Activated CD8-positive, alpha-beta memory T cell treated with anti-CD3 and anti-CD28 coated beads for 36 hours (primary cell): ENCODE data around the gene CCDC88B. TPM values are rescaled to one million over a fixed set of nuclear protein-coding genes. Genes with fewer than 3 reads are reported as not detected.

Experiments
- CTCF ChIA-PET: fragments of 350-600 bp; sonication (Branson Sonifier 250); formaldehyde crosslinking; loops from one replicate; lab custom pipeline; 2021; ENCODE audit warnings: antibody characterized with exemption; lab: Charles Lee
- POLR2A ChIA-PET: fragments of 350-600 bp; sonication (Branson Sonifier 250); formaldehyde crosslinking; loops from one replicate; lab custom pipeline; 2021; ENCODE audit warnings: antibody characterized with exemption; lab: Charles Lee
- total RNA-seq, 2 experiments: library from RNA; stranded (reverse); gene quantifications; one replicate each; pipeline ENCODE4 v1.2.3, GENCODE V29; 2021

The CCDC88B gene
- total RNA-seq, 2 experiments from 2014 or later: 93.7 to 94.7 TPM

DNA sequence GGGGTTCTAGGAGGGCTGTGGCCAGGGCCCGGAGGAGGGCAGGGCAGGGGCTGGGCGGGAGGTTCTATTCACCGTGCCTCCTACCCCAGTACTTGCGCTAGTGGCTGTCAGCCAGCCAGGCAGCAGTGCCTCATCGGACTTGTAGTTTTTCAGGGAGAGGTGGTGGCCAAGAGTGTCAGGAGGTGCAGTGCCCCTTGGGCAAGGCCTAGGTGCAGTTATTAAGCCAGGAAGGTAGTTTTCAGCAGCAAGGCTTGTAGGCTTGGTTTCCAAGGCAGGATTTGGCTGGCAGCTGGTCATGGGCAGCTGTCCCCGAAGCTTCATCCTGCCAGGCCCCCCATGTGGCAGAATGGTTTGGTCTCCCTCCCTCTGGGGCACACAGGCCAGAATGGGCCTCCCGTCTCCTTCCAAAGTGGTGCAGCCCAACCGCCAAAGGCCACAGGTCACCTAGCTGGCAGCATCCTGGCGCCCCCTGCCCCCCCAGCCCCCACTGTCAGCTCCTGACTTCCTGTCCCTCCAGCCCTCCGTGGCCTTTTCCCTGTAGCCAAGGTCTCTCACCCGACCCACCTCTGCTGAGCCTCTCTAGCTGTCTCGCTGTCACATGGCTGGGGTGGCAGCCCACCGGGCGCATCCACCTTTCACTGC is 8.5 kb downstream of the CCDC88B start:
- CTCF ChIA-PET: interaction anchor here (0.7 to 1.9 kb wide), 3 partner anchors 9 to 58 kb away, joined by 3 to 5 read pairs (median 3); partner anchors contain the start of gene PRDX5
- POLR2A ChIA-PET: interaction anchor here (0.6 to 1.4 kb wide), 3 partner anchors 9 to 83 kb away, joined by 3 to 6 read pairs (median 3); no protein-coding TSS in a partner anchor

DNA sequence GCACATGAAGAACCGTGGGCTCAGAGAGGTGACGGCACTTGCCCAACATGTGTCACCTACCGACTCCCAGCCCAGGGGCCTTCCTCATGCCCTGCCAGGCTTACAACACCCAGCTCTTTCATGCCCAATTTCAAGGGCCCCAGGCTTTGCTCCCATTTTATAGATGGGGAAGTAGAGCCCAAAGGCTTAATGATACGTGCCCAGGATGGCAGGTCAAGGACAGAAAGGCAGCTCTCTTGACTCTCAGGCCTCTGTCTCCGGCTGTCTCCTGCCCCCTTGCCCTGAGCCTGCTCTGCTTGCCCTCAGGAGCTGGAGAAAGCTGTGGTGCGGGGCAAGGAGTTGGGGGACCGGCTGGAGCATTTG is 9.0 kb downstream of the CCDC88B start:
- POLR2A ChIA-PET: interaction anchor here (1.0 to 1.4 kb wide), 2 partner anchors 9 to 17 kb away, joined by 3 to 6 read pairs; no protein-coding TSS in a partner anchor
- CTCF ChIA-PET: interaction anchor here (1.1 to 1.9 kb wide), 2 partner anchors 8 to 31 kb away, joined by 3 to 5 read pairs; partner anchors contain the start of gene PRDX5

DNA sequence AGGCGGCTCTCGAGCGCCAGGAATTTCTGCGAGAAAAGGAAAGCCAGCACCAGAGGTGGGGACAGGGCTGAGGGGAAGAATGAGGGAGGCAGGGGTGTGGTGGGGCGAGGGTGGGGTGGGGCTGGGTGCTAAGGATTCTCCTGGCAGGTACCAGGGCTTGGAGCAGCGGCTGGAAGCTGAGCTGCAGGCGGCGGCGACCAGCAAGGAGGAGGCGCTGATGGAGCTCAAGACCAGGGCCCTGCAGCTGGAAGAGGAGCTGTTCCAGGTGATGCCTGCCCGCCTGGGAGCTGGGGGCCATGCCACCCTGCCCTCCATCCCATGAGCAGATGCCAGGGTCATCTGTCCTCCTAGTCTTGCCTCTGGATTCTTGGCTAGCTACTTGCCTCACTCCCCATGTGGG is 9.4 kb downstream of the CCDC88B start:
- POLR2A ChIA-PET: interaction anchor here (1.4 kb wide), 1 partner anchor 18 kb away, joined by 6 read pairs; no protein-coding TSS in a partner anchor

DNA sequence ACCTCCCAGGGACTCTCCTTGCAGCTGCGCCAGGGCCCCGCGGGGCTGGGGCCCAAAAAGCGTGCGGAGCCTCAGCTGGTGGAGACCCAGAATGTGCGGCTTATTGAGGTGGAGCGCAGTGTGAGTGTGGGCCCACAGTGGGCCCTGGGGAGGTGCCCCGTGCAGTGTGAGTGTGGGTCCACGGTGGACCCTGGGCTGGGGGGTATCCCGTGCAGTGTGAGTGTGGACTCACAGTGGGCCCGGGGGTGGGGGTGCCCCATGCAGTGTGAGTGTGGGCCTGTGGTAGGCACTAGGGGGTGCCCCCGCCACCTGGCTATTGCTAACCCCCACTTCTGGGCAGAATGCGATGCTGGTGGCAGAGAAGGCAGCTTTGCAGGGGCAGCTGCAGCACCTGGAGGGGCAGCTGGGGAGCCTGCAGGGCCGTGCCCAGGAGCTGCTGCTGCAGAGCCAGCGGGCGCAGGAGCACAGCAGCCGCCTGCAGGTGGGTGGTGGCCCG is 11.2 kb downstream of the CCDC88B start:
- CTCF ChIA-PET: no interaction called here
- POLR2A ChIA-PET: no interaction called here

More for the DNA sequence above, 9.4 kb downstream of the CCDC88B start:
- CTCF ChIA-PET: interaction anchor here (0.9 to 1.9 kb wide), 3 partner anchors 8 to 31 kb away, joined by 3 to 5 read pairs (median 3); partner anchors contain the start of gene PRDX5

DNA sequence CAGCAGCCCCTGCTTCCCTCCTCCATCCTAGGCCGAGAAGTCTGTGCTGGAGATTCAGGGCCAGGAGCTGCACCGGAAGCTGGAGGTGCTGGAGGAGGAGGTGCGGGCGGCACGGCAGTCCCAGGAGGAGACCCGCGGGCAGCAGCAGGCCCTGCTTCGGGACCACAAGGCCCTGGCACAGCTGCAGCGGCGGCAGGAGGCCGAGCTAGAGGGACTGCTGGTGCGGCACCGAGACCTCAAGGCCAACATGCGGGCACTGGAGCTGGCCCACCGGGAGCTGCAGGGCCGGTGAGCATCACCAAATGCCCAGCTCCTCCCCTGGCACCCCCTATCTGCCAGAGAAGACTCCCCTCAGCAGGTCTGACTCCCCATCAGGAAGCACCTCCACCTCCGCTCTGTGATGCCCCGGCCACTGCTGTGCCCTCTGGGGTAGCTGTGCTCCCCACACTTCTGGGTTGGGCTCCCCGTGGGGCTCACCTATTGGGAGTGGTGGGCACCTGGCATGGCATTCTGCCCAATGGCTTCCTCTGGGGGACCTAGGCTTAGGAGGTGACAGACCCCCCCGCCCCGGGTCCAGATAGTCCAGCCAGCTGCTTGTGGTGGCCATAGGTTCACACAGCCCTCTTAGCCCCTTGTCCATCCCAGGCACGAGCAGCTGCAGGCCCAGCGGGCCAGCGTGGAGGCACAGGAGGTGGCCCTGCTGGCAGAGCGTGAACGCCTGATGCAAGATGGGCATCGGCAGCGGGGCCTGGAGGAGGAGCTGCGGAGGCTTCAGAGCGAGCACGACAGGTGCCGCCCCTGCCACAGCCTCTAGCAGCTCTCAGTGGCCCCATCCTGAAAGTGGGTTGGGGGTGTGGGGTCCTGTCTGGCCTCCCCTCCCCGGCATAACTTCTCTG is 12.3 kb downstream of the CCDC88B start:
- POLR2A ChIA-PET: no interaction called here
- CTCF ChIA-PET: no interaction called here

DNA sequence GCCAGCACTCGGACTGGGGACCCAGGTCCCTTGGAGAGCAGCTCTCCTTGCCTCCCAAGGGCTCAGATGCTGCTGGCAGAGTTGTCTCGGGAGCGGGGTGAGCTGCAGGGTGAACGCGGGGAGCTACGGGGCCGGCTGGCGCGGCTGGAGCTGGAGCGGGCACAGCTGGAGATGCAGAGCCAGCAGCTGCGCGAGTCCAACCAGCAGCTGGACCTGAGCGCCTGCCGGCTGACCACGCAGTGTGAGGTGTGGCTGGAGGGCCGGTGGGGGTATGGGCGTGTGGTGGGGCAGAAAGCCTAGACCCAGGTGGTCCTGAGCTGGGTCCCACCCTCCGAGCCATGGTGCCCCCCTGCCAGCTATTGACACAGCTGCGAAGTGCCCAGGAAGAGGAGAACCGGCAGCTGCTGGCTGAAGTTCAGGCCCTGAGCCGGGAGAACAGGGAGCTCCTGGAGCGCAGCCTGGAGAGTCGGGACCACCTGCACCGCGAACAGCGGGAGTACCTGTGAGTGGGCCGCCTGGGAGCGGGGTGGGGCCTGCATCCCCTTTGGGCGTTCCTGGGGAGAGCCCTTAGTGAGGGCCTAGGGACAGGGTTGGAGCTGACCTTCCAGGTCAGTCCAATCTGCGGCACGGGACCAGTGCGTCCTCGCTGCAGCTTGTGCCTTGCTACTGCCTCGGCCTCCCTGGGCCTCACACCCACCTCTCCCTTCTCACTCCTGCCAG is 13.2 kb downstream of the CCDC88B start:
- POLR2A ChIA-PET: interaction anchor here (0.9 kb wide), 1 partner anchor 13 kb away, joined by 3 read pairs; the partner anchor contains the start of gene CCDC88B
- CTCF ChIA-PET: interaction anchor here (1.1 kb wide), 2 partner anchors 11 to 36 kb away, joined by 3 to 4 read pairs; partner anchors contain the start of genes PRDX5 and TRMT112

DNA sequence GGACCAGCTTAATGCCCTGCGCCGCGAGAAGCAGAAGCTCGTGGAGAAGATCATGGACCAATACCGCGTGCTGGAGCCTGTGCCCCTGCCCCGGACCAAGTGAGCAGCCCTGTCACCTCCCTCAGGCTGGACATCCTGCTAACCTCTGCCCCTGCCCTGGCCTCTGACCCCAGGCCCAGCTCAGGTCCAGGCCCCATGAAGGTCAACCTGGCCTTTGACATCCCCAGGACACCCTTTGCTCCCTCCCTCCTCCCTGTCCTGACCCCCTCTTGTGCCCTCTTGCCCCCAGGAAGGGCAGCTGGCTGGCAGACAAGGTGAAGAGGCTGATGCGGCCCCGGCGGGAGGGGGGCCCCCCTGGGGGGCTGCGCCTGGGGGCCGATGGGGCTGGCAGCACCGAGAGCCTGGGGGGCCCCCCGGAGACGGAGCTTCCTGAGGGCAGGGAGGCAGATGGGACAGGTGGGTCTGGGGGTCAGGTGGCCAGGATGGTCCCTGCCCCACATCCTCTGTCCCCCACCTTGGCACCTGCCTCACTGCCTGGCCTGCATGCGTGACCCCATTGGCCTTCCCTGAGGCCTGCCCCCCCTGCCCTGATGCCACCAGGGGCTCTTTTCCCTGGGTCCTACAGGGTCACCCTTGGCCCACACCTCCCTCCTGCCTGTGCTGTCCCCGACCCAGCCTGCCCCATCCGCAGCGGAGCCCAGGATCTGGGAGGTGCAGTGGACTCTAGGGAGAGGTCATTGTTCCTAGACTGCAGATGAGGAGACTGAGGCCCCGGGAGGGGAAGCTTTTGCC is 13.9 kb downstream of the CCDC88B start:
- POLR2A ChIA-PET: interaction anchor here (0.6 to 0.9 kb wide), 2 partner anchors 13 to 35 kb away, joined by 3 read pairs; partner anchors contain the start of gene CCDC88B
- CTCF ChIA-PET: interaction anchor here (0.8 to 1.3 kb wide), 4 partner anchors 10 to 36 kb away, joined by 3 to 4 read pairs (median 4); partner anchors contain the start of genes CCDC88B, PRDX5 and TRMT112

DNA sequence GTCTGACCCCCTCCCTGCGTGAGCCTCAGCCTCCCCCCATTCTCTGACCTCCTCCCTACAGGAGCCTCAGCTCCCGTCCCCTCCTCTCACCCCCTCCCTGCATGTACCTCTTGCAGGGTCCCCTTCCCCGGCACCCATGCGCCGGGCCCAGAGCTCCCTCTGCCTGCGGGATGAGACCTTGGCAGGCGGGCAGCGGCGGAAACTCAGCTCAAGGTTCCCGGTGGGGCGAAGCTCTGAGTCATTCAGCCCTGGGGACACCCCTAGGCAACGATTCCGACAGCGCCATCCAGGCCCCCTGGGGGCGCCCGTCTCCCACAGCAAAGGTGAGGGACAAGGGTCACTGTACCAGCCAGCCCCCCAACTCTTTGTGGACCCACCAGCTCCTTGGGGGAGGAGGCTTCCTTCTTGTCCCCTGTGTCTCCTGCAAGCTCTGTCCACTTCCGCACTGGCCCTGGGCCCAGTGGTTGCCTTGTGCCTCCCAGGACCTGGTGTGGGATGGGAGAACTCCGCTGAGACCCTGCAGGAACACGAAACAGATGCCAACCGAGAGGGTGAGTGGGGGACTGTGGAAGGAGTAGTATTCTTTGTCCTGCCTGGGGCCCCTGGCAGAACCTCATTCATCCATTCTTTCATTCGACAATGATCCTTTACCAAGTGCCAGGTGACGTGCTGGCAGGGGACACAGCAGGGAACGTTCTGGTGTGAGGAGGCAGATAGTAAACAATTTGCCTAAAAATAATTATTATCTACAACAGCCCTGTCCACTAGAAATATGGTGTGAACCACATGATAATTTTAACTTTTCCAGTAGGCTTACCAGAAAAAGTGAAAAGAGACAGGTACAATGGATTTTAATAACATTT is 15.3 kb downstream of the CCDC88B start:
- CTCF ChIA-PET: interaction anchor here (0.7 to 1.3 kb wide), 4 partner anchors 12 to 23 kb away, joined by 3 to 5 read pairs (median 4); partner anchors contain the start of gene CCDC88B
- POLR2A ChIA-PET: interaction anchor here (1.0 kb wide), 1 partner anchor 37 kb away, joined by 9 read pairs; the partner anchor contains the start of gene PRDX5

DNA sequence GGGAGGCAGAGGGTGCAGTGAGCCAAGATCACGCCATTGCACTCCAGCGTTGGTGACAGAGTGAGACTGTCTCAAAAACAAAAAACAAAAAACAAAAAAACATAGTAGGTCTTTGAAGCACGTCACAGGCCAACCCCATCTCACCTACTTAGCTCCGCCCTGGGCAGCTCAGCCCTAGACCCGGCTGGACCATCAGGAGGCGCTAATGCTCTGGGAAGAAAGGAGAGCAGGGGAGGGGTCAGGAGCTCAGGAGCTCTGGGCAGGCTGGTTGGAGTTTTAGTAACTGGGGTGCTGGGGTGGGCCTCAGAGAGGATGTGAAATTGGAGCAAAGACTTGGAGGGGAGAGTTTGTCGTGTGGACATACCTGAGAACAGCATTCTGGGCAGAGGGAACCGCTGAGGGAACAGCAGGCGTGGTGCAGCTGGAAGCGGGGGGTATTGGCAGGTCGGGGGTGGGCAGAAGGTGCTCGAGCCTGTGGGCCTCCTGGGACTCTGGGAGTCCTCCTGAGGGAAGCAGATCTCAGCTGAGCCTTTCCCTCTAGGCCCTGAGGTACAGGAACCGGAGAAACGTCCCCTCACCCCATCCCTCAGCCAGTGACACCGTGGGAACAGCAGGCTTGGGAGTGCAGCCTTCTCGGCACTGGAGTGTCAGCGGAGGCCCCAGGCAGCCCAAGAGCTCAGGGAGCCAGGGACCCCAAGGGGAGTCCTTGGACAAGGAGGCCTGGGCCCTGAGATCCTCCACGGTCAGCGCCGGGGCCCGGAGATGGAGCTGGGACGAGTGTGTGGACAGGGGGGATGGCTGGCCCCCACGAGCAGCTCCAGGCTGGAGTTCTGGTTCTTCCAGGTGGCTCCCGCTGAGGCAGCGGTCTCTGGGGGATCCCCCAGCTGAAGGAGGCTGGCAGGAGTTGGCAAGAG is 16.8 kb downstream of the CCDC88B start:
- ChIA-PET CTCF (interaction anchor here (0.6 to 2.4 kb wide), 8 partner anchors 8 to 332 kb away, joined by 3 to 10 read pairs (median 4); partner anchors contain the start of genes PRDX5 and TRMT112), POLR2A (interaction anchor here (0.5 to 1.4 kb wide), 3 partner anchors 8 to 549 kb away, joined by 3 to 5 read pairs (median 3); no protein-coding TSS in a partner anchor)

DNA sequence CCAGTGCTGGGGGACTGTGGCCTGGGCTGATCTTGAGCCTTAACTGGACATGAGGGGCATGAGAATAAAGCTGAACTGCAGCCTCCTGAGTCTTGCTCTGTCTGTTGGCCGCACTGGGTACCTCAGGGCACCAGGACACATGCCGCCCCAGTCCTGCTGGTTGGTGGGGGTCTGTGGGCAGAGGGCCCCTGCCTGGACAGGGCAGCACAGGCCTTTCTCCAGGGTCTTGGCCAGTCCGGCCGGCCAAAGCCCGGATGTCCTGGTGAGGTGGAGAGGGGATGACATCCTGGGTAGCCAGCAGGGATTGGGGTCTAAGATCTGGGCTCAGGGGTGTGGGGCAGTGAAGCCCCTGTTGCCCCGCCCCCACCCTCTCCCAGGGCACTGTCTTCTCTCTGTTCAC is 17.4 kb downstream of the CCDC88B start:
- ChIA-PET POLR2A (interaction anchor here (1.4 kb wide), 1 partner anchor 9 kb away, joined by 3 read pairs; no protein-coding TSS in a partner anchor), CTCF (interaction anchor here (0.9 to 2.4 kb wide), 7 partner anchors 9 to 331 kb away, joined by 3 to 10 read pairs (median 4); partner anchors contain the start of genes PRDX5 and TRMT112)

DNA sequence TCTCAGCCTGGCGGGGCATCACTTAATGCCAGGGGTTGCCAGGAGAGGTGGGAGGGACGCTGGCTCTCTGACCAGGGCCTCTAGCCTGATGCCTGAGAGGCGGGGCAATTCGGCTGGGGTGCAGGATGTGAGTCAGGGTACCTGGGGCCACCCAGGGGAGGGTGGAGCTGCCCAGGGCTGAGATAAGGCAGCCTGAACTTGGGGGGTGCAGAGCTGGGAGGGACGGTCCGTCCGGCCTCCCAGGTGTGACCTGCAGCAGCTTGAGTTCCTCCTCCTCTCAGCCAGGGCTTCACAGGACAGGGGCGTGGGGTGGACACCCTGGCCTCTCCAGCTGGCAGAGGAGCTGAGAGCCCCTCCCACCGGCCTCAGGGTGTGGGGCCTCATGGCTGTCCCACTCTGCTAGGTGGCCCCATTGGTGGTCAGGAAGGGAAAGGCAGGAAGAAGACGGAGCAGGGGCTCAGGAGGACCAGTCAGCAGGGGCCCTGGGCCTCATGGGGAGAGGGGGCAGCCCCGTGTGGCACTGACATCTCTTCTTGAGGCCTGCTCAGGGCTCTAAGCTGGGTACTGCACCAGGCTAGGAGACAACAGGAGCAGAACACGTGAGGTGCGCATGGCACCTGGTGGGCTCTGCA is 18.0 kb downstream of the CCDC88B start:
- ChIA-PET CTCF (interaction anchor here (0.9 to 2.4 kb wide), 5 partner anchors 9 to 331 kb away, joined by 3 to 10 read pairs (median 4); partner anchors contain the start of gene STIP1), POLR2A (interaction anchor here (1.4 kb wide), 1 partner anchor 10 kb away, joined by 3 read pairs; no protein-coding TSS in a partner anchor)

DNA sequence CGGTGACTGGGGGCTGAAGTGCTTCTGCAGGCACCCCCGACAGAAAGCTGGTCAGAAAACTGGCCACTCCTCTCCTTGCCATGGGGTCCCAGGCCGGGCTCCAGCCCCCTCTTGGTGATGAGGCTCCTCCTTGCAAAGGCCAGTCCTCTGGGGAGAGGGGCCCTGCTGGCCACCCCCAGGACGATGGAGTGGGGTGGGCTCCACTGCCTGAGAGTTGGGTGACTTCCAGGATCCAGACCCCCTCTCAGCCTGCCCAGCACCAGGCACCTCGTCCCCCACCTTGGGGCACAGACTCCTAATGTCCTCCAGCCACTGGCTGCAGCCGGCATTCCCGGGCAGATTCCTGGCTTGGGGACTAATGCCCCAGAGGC is 18.5 kb downstream of the CCDC88B start:
- POLR2A ChIA-PET: interaction anchor here (1.4 kb wide), 1 partner anchor 10 kb away, joined by 3 read pairs; no protein-coding TSS in a partner anchor

DNA sequence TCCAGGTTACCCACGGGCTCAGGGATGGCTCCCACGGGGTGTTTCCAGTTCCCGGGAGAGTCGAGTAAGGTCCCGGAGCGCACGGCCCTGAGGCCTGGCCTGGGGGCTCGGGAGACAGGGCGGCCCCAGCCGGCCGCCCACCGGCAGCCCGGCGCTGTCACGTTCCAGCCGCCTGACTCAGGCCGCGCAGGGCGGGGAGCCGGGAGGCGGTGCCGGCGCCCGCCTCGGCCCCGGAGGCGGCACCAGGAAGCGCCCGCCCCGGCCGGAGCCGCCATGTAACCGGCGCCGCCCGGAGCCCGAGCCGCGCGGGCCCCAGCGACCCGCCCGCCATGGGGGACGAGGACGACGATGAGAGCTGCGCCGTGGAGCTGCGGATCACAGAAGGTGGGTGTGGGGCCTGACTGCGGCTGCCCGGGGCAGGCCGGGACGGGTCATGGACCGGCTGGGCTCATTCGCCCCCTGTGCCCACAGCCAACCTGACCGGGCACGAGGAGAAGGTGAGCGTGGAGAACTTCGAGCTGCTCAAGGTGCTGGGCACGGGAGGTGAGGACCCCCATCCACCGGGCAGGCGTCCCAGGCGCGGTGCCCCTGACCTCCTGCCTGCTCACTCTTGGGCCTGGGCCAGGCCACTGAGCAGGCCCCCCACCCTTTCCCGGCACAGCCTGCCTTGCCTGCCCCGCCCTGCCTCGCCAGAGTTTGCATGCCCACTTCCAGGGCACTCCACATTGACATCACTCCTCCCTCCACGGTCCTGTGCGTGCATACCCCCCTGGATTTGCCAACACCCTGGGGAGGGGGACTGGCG is 19.1 kb downstream of the CCDC88B start, which contains the start of gene RPS6KA4:
RPS6KA4 (plus strand) TSS at position 256 of the 805 bp plus-strand sequence; CDS start at position 330, 74 bp downstream.
- CTCF ChIA-PET: interaction anchor here (0.9 to 1.8 kb wide), 5 partner anchors 19 to 178 kb away, joined by 3 to 5 read pairs (median 4); partner anchors contain the start of genes CCDC88B, PRDX5, STIP1 and TRMT112
- POLR2A ChIA-PET: interaction anchor here (0.7 to 0.9 kb wide), 2 partner anchors 42 to 116 kb away, joined by 3 to 6 read pairs; partner anchors contain the start of gene TRMT112

More for the DNA sequence above, 18.5 kb downstream of the CCDC88B start:
- CTCF ChIA-PET: interaction anchor here (0.9 to 2.4 kb wide), 5 partner anchors 10 to 173 kb away, joined by 3 to 10 read pairs (median 4); partner anchors contain the start of gene STIP1
